H9 (cell line): ENCODE results near the gene CD300LG. TPM values are rescaled to one million over a fixed set of nuclear protein-coding genes. Genes with fewer than 3 reads are reported as not detected.
A peak's percentile ranks its signal among the peaks of the same experiment; 100 is the strongest.

ENCODE experiments used
- DNase-seq: peaks from one replicate; pipeline ENCODE4 v3.0.0-alpha.2; 2017
- H2AFZ ChIP-seq: one replicate; pipeline ENCODE4 v1.6.1; 2013; ENCODE audit warnings: mild to moderate bottlenecking, low read length, control low read depth, moderate library complexity
- H2AK5ac ChIP-seq: 2 replicates; pipeline ENCODE4 v1.6.1; 2013; ENCODE audit warnings: low read length, control low read depth, mixed read lengths; ENCODE audit not compliant: insufficient read length
- H2BK120ac ChIP-seq: one replicate; pipeline ENCODE4 v1.6.1; 2013; ENCODE audit warnings: low read depth, mild to moderate bottlenecking, low read length, control low read depth, inconsistent platforms; ENCODE audit not compliant: poor library complexity, severe bottlenecking
- H2BK12ac ChIP-seq: 2 replicates; pipeline ENCODE4 v1.6.1; 2013; ENCODE audit warnings: low read length, control low read depth, mixed read lengths, low read depth; ENCODE audit not compliant: insufficient read length
- H2BK15ac ChIP-seq: 2 replicates; pipeline ENCODE4 v1.6.1; 2013; ENCODE audit warnings: low read depth, low read length, control low read depth
- H2BK20ac ChIP-seq: one replicate; pipeline ENCODE4 v1.6.1; 2013; ENCODE audit warnings: low read depth, mild to moderate bottlenecking, low read length, control low read depth, inconsistent platforms; ENCODE audit not compliant: poor library complexity, severe bottlenecking
- H2BK5ac ChIP-seq: 2 replicates; pipeline ENCODE4 v1.6.1; 2013; ENCODE audit warnings: low read length, control low read depth, mixed read lengths; ENCODE audit not compliant: insufficient read length
- H3K14ac ChIP-seq: 2 replicates; pipeline ENCODE4 v1.6.1; 2013; ENCODE audit warnings: low read length, control low read depth; ENCODE audit not compliant: insufficient read depth
- H3K18ac ChIP-seq: 2 replicates; pipeline ENCODE4 v1.6.1; 2013; ENCODE audit warnings: low read depth, mild to moderate bottlenecking, mixed read lengths, low read length, control low read depth; ENCODE audit not compliant: insufficient read length
- H3K23ac ChIP-seq: 2 replicates; pipeline ENCODE4 v1.6.1; 2013; ENCODE audit warnings: low read length, control low read depth, mixed read lengths, low read depth; ENCODE audit not compliant: insufficient read length
- H3K23me2 ChIP-seq: 2 replicates; pipeline ENCODE4 v1.6.1; 2013; ENCODE audit warnings: low read depth, mild to moderate bottlenecking, mixed read lengths, low read length, control low read depth; ENCODE audit not compliant: insufficient read length, poor library complexity, severe bottlenecking
- H3K27ac ChIP-seq: 2 replicates; pipeline ENCODE4 v1.5.1; 2013; ENCODE audit warnings: low read length, control low read depth, mixed read lengths, low read depth; ENCODE audit not compliant: insufficient read length
- H3K27me3 ChIP-seq: 2 replicates; pipeline ENCODE4 v1.6.1; 2013; ENCODE audit warnings: low read length, control low read depth, inconsistent platforms; ENCODE audit not compliant: insufficient read depth
- H3K4ac ChIP-seq: 2 replicates; pipeline ENCODE4 v1.6.1; 2013; ENCODE audit warnings: low read depth, mild to moderate bottlenecking, control low read depth, inconsistent platforms, low read length, moderate library complexity
- H3K4me1 ChIP-seq: 2 replicates; pipeline ENCODE4 v1.6.1; 2013; ENCODE audit warnings: low read length, control low read depth, inconsistent platforms; ENCODE audit not compliant: insufficient read depth
- H3K4me2 ChIP-seq: 2 replicates; pipeline ENCODE4 v1.6.1; 2013; ENCODE audit warnings: low read length, control low read depth, mixed read lengths; ENCODE audit not compliant: insufficient read length, insufficient read depth
- H3K56ac ChIP-seq: 2 replicates; pipeline ENCODE4 v1.6.1; 2013; ENCODE audit warnings: low read depth, mild to moderate bottlenecking, mixed read lengths, low read length, control low read depth; ENCODE audit not compliant: insufficient read length
- H3K79me1 ChIP-seq: 2 replicates; pipeline ENCODE4 v1.6.1; 2013; ENCODE audit warnings: low read depth, mild to moderate bottlenecking, moderate library complexity, low read length, control low read depth, inconsistent platforms; ENCODE audit not compliant: insufficient read depth, poor library complexity, severe bottlenecking
- H3K79me2 ChIP-seq: 2 replicates; pipeline ENCODE4 v1.6.1; 2013; ENCODE audit warnings: low read length, control low read depth, inconsistent platforms; ENCODE audit not compliant: insufficient read depth
- H3K9ac ChIP-seq: 2 replicates; pipeline ENCODE4 v1.6.1; 2013; ENCODE audit warnings: low read length, control low read depth, mixed read lengths; ENCODE audit not compliant: insufficient read length; ENCODE audit errors: extremely low read depth
- H3K9me3 ChIP-seq: one replicate; pipeline ENCODE4 v1.6.1; 2013; ENCODE audit warnings: low read depth, low read length, inconsistent platforms; ENCODE audit not compliant: control insufficient read depth
- H3T11ph ChIP-seq: one replicate; pipeline ENCODE4 v1.6.1; 2013; ENCODE audit warnings: mild to moderate bottlenecking, low read length, control low read depth, inconsistent platforms
- H4K20me1 ChIP-seq: one replicate; pipeline ENCODE4 v1.6.1; 2013; ENCODE audit not compliant: control insufficient read depth, insufficient read length, insufficient read depth
- H4K5ac ChIP-seq: 2 replicates; pipeline ENCODE4 v1.6.1; 2013; ENCODE audit warnings: low read depth, mild to moderate bottlenecking, mixed read lengths, low read length, control low read depth; ENCODE audit not compliant: insufficient read length
- H4K8ac ChIP-seq: replicated peaks from 2 replicates; pipeline ENCODE4 v1.6.1; 2013; ENCODE audit warnings: low read length, control low read depth, mixed read lengths, low read depth; ENCODE audit not compliant: insufficient read length
- H4K91ac ChIP-seq: 2 replicates; pipeline ENCODE4 v1.6.1; 2013; ENCODE audit warnings: low read depth, mild to moderate bottlenecking, moderate library complexity, mixed read lengths, low read length, control low read depth; ENCODE audit not compliant: insufficient read length
- H3K27ac Mint-ChIP-seq, 3 experiments: 2 replicates in 2 of 3; 3 replicates in 1 of 3; pipeline ENCODE4 v1.8.0; 2020 to 2021; ENCODE audit warnings: mixed read lengths in 3 of 3, mild to moderate bottlenecking in 1 of 3, moderate library complexity in 1 of 3
- H3K27me3 Mint-ChIP-seq: 2 replicates; pipeline ENCODE4 v1.8.0; 2021; ENCODE audit warnings: low read depth, mild to moderate bottlenecking, moderate library complexity, mixed read lengths
- H3K36me3 Mint-ChIP-seq, 3 experiments: 2 replicates in 2 of 3; 3 replicates in 1 of 3; pipeline ENCODE4 v1.8.0; 2020 to 2021; ENCODE audit warnings: low read depth in 3 of 3, mixed read lengths in 3 of 3; ENCODE audit not compliant: insufficient read depth in 1 of 3
- H3K4me1 Mint-ChIP-seq, 2 experiments: 2 replicates each; pipeline ENCODE4 v1.8.0; 2020; ENCODE audit warnings: mixed read lengths in 2 of 2
- H3K4me3 Mint-ChIP-seq, 2 experiments: 2 replicates in 1 of 2; 3 replicates in 1 of 2; pipeline ENCODE4 v1.8.0; 2020 to 2021; ENCODE audit warnings: mild to moderate bottlenecking in 2 of 2, mixed read lengths in 2 of 2, moderate library complexity in 1 of 2
- H3K9me3 Mint-ChIP-seq, 2 experiments: 2 replicates in 1 of 2; 3 replicates in 1 of 2; pipeline ENCODE4 v1.8.0; 2020; ENCODE audit warnings: mild to moderate bottlenecking in 2 of 2, mixed read lengths in 2 of 2, moderate library complexity in 1 of 2
- CTCF ChIP-seq: fragments of 200-600 bp; sonication (generic); conservative IDR thresholded peaks from 3 replicates; pipeline ENCODE4 v1.8.0; 2021; ENCODE audit warnings: antibody characterized with exemption, mild to moderate bottlenecking
- WGBS: extraction: QIAGEN DNeasy Blood & Tissue Kit; methylation state at CpG from one replicate; pipeline ENCODE4 v1.1.7; 2013; ENCODE audit warnings: missing lambda C conversion rate, low lambda C conversion rate, mixed read lengths; ENCODE audit not compliant: insufficient read length; ENCODE audit errors: extremely low coverage; 5-methylcytosine and 5-hydroxymethylcytosine counted together
- total RNA-seq: library from RNA; stranded (reverse); gene quantifications from 2 replicates; pipeline ENCODE4 v1.2.1, GENCODE V29; 2021

Gene CD300LG
- total RNA-seq, 1 experiment from 2014 or later, result not detected

- Histone ChIP-seq H2BK15ac (no peak overlapping the region), H3K14ac (no peak overlapping the region), H3K56ac (no peak overlapping the region), H3K4me2 (peak overlapping the region; percentile 37), H3K79me1 (no peaks in the 10 kb centered on the region), H4K20me1 (no peaks in the 10 kb centered on the region), H3K23ac (no peak overlapping the region), H2BK20ac (no peak overlapping the region), H3K4me1 (no peaks in the 10 kb centered on the region), H3K9me3 (no peaks in the 10 kb centered on the region), H3K18ac (no peak overlapping the region), H3K9ac (no peak overlapping the region), H2BK5ac (no peak overlapping the region), H4K8ac (no peak overlapping the region), H3K4ac (no peak overlapping the region), H2BK120ac (no peak overlapping the region), H3K79me2 (no peaks in the 10 kb centered on the region), H3K27ac (no peak overlapping the region), H3K27me3 (peaks cover 6% of the 10 kb centered on the region; the same call in 1 of the 2 replicates), H3K23me2 (peaks cover 4% of the 10 kb centered on the region), H4K91ac (no peak overlapping the region), H3T11ph (no peak overlapping the region), H2AK5ac (no peak overlapping the region), H2AFZ (no peak overlapping the region), H2BK12ac (no peak overlapping the region), H4K5ac (no peak overlapping the region)
- WGBS, result no CpG with 5 or more reads among the region's 51 CpGs
- H3K9me3 Mint-ChIP-seq, result peaks cover 11 to 14% of the 10 kb centered on the region in 2 experiments
- DNase-seq, result no peak
- H3K4me1 Mint-ChIP-seq, result peaks cover 16 to 23% of the 10 kb centered on the region in 2 experiments
- H3K36me3 Mint-ChIP-seq, result peaks cover 8 to 29% (median 12%) of the 10 kb centered on the region in 3 experiments
- H3K27ac Mint-ChIP-seq, result no peak overlapping the region
- peaks cover 48% of the 10 kb centered on the region for H3K27me3 Mint-ChIP-seq
- H3K4me3 Mint-ChIP-seq, result peak overlapping the region; percentile 74 to 88
- TF ChIP-seq CTCF, result no peak
These were observed 14.6 kb upstream of the CD300LG start for GRCh38 chr17:43832168-43832975.
